SK-MEL-5 (cell line): ENCODE results near the gene ACTMAP. TPM values are rescaled to one million over a fixed set of nuclear protein-coding genes. Genes with fewer than 3 reads are reported as not detected.

Source experiments
- DNase-seq: peaks from one replicate; pipeline ENCODE4 v3.0.0-alpha.2; 2016; ENCODE audit warnings: low read depth, low spot score
- in situ Hi-C: cut with HindIII; loops from 2 replicates; pipeline ENCODE4 v1.10.0; 2016; ENCODE audit warnings: low sequenced_read_pairs, high pct_unique_total_duplicates, low pct_unique_long_range_greater_than_20kb
- total RNA-seq: library from RNA; depleted of rRNA; stranded (reverse); fragments of >200 nt; shearing (Covaris generic); gene quantifications from 2 replicates; pipeline ENCODE4 v1.2.3, GENCODE V29; 2014

The ACTMAP gene
- total RNA-seq, 1 experiment from 2014 or later, result 0.13 TPM

DNA sequence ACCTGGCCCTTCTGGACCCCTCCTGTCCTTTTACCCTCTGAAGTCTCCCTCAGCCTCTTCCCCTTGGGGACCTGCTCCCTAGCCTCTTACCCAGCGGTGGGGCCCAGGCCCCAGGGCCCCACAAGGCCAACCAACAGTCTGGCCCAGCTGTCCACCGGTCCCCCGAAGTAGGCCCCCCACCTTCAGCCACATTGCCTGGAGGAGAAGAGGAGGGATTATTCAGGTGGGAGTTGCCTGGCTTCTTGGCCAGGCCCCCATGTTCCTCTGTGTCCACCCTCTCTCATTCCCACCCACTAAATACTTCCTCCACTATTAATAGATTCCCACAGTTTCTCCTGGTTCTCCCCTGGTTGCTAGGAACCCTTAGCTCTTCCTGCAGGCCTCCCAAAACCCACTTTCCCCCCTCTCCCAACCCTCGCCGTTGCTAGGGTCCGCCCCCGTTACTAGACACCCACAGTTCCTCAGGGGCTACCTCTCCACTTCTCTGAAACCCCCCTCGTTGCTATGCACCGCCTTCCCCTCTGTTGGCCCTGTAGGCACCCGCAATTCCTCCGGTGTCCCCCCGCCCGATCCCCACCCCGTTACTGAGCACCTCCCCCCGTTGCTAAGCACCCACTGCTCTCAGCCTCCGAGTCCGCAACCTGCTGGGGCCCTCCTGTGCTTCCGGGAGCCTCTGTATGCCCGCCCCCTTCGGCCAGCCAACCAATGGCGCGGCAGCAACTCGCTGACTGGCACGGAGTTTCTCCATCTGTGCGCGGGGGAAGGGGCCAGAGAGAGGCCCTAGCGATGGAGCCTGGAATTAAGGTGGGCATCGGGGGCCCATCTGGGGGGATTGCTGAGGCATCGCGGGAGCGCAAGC, 35.6 kb downstream of the ACTMAP start:
- in situ Hi-C loops, result no loop called here
- DNase-seq, result peak; percentile 88

DNA sequence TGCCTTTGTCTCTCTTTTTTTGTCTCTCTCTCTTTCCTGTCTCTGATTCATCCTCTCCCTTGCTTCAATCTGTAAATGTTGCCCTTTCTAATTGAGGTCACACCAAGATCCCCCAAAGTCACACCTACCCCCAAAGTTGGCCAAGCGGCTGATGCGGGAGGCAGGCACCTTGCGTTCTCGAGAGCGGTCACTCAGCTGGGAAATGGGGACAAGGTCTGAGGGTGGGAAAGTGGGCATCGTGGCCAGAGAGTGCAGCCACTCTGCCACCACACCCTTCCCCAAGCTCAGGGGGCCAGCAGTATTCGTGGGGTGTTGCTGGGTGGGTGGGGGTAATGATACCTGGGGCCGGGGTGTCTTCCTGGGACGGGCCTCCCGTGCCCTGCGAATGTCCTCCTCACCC, 36.3 kb downstream of the ACTMAP start:
- in situ Hi-C loops, result no loop called here
- DNase-seq, result no peak

DNA sequence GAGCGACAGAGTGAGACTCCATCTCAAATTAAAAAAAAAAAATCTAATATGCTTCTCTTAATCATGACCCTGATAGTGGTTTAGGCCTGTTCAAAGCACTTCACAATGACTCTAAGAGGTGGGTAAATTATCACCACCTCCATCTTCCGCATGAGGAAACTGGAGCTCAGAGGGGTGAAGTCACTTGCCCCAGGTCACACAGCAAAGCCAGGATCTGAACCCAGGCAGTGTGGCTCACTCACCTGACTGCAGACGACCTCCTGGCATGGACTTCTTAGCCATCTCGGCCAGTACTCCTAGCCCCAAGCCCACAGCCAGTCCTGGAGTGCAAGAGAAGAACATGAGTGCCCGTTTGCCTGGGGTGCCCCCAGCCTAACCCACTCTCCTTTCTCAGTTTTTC, 40.5 kb downstream of the ACTMAP start:
- DNase-seq, result no peak
- in situ Hi-C loops, result no loop called here

DNA sequence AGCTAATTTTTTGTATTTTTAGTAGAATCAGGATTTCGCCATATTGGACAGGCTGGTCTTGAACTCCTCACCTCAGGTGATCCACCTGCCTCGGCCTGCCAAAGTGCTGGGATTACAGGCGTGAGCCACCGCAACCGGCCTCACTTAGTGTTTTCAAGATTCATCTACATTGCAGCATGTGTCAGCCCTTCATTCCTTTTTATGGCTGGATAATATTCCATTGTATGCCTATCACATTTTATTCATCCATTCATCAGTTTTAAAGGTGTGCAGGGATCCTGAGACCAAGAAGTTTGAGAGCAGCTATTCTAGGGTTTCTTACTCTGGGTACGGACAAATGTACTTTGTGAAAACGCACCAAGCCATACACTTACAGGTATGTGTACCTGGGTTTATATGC, 42.7 kb downstream of the ACTMAP start:
- in situ Hi-C loops, result no loop called here

DNA sequence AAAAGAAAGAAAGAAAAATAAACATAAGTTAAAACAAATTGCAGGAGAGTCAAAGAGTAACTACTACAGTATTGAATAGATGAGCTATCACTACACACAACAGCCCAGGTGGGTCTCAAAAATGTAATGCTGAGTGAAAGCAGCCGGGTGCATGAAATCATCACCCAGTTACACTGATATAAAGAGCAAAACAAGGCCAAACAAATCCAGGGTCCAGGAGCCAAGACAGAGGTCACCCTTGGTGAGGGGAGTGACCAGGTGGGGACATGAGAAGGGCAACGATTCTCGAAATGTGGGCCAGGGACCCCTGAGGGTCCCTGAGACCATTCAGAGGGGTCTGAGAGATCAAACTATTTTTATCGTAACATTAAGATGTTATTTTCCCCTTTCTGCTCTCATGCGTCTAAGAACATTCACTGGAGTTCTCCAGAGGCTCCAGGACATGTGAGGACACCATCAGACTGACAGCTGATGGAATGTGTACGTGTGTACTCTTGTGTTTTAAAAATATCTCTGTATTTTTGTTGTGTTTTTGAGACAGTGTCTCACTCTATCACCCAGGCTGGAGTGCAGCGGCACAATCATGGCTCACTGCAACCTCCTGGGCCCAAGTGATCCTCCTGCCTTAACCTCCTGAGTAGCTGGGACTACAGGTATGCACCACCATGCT, 44.2 kb downstream of the ACTMAP start:
- in situ Hi-C loops, result no loop called here
- DNase-seq, result no peak

More for the DNA sequence above, 42.7 kb downstream of the ACTMAP start:
- DNase-seq, result no peak

DNA sequence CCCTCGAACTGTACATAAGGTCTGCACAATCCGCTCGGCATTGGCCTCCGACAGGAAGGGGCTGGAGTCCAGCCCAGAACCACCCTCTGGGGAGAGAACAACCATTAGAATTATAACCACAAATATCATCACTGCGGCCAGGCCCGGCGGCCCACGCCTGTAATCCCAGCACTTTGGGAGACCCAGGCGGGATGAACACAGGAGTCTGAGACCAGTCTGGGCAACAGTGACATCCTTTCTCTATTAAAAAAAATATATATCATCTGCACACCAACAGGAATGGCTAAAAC, 45.0 kb downstream of the ACTMAP start:
- DNase-seq, result no peak
- in situ Hi-C loops, result no loop called here

DNA sequence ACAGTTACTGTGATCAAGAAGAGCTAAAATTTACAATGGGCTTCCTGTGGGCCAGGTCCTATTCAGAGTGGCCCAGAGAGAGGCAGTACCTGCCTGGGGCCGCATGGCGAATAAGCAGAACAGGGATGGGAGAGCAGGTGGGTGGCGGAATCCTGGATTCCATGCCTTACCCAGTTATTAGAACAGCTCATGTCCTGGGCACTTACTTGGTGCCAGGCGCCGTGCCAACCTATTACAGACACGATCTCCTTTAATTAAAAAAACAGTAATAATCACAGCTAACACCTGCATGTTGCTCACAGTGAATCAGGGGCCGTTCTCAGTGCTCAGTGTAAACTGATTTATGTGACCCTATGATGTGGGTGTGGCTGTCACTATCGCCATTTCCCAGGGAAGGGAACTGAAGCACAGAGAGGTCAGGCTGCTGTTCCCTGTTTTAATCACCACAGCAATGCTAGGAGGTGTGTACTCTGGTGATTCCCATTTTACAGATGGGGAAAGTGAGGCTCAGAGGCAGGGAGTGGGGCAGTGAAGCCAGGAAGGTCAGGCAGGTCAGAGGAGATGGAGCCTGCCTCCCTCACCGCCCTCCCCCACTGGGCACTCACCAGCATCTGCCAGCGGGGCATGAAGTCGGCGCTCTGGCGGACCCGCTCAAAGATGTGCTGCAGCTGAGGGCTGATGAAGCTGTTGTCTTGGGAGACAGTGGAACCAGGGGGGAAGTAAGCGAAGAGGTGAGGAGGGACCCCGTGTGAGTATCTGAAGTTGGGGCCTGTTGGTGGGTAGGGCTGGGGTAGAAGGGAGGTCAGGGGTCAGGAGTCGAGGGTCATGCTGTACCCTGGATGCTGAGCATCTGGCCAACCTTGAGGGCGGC, 45.6 kb downstream of the ACTMAP start:
- no peak for DNase-seq
- in situ Hi-C loops, result no loop called here

DNA sequence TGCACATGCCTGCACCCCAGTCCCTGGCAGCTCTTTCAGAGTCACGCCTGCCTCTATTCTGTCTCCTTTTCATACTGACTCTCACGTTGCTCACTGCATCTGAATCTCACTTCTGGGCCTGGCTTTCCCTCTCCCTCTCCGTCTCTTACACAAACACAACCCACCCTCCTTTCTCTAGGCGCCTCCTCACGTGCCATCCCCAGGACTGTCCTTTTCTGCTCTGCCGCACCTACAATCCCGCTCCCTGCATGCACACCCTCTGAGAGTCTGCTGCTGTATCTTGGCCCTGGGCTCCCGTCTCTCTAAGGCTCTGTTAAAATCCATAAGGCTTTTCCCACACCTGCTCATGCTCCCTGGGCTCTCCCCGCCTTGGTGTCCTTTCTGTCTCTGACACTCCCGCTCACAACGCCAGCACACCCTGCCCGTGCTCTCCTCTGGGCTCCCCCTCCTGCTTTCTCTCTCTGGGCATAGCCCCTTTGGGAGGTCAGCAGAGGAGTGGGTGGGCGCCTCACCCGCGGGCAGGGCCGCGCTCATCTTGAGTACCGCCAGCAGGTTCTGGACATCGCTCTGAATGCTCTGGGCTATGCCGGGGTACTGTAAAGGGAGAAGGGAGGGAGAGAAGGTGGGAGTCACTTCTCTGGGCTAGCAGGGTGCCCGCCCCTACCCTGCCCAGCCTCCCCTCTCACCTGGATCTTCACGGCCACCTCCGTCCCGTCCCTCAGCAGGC, 47.1 kb downstream of the ACTMAP start:
- DNase-seq, result no peak
- in situ Hi-C loops, result no loop called here

DNA sequence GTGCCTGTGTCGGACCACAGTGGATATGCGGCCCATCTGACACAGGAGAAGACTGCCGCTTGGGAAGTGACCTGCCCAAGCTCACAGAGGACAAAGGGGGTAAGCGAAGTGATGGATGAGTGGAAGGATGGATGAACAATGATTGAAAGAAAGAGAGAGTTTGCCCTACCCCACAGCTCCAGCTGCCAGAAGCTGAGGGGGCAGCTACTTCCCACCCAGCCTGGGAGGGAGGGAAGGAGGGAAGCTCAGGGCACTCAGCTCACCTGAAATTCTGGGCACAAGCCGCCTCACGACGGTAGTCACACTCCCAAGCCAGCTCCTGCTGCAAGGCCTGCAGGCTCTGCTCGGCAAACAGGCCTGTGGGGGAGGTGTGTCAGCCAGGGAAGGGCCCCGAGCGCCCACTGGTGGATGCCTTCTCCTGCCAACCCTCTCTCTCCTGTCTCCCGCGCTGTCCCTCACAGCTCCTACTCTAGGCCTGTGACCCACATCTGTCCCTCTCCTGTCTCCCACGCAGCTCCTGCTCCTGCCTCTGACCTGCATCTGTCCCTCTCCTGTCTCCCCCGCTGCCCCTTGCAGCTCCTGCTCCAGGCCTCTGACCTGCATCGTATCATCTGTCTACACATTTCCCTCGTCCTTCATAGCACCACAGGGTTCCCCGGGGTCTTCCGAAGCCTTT, 47.8 kb downstream of the ACTMAP start:
- DNase-seq, result peak; percentile 58
- in situ Hi-C loops, result no loop called here

DNA sequence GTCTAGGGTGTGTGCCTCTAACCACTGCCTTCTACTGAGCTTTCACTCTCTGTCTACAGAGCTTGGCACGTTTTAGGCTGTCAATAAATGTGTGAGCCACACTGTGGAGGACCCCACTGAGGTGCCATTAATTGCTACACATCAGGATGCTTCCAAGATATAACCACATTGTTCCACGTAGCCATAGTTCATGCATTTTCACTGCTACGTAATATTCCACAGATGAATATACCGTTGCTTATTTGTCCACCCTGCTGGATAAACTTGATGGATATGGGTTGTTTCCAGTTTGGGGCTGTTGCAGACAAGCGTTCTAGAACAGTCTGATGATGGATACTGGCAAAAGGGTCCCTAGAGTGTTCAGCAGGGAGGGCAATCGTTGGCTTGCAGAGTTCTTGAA, 48.5 kb downstream of the ACTMAP start:
- no peak for DNase-seq
- in situ Hi-C loops, result no loop called here

DNA sequence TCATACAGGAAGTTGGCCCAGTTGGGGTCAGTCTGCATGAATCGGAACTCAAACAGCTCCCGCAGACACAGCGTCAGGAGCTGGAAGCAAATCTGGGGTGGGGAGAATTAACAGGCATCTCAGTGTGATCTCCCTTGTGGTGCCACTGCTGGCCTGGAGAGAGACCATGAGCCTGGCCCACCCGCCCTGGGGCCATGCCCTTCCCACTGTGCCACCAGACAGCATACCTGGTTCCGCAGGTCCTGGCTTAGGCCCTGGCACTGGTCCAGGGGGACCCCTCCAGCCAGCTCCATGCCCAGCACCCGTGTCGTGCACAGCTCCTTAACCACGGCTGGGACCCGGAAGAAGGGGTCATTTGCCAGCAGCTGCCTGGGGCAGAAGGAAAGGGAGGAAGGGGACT, 50.2 kb downstream of the ACTMAP start:
- in situ Hi-C loops, result no loop called here
- no peak for DNase-seq

DNA sequence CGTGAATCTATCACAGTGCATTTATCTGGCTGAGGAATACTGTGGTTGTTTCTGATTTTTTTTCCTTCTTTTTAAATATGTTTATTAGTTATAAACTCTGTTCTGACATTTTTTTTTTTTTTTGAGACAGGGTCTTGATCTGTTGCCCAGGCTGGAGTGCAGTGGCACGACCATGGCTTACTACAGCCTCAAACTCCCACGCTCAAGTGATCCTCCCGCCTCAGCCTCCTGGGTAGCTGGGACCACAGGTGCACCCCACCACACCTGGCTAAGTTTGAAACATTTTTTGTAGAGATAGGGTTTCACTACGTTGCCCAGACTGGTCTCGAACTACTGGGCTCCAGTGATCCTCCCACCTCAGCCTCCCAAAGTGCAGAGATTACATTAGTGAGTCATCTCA, 53.3 kb downstream of the ACTMAP start:
- in situ Hi-C loops, result no loop called here
- no peak for DNase-seq

DNA sequence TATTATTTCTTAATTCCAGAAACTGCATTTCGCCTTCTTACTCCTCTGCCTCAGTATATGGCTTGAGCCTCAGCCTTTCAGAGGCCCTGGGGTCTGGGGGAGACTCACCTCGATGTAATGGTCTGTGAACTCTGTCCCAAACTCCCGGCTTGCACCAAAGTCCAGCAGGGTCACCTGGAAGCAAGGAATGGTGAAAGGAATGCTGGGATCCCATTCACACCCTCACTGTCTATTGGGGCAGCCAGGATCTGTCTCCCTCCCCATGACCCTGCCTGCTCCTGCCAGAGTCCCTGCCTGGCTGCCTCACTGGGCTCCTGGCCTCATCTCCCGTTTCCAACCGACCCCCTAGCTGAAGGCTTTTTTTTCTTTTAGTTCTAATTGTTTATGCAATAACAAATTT, 54.4 kb downstream of the ACTMAP start:
- in situ Hi-C loops, result no loop called here
- DNase-seq, result no peak

DNA sequence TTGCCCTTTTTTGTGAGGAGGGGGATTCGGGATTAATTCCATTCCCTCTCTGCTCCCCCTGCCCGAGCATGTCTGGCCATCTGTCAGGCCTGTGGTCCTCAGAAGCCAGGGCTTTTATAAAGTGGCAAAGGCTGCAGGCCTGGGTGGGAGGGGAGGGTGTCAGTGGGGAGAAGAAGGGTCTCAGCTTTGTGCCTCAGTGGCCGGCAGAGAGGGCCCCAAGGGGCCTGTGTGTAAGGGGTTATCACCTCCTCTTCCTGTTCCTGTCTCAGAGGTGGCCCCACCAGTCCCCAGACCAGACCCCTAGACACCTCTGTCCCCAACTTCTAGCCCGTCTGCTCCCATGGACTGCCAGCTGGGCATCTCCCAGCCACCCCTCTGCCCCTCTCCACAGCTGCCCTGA, 56.4 kb downstream of the ACTMAP start:
- in situ Hi-C loops, result no loop called here
- DNase-seq, result no peak

DNA sequence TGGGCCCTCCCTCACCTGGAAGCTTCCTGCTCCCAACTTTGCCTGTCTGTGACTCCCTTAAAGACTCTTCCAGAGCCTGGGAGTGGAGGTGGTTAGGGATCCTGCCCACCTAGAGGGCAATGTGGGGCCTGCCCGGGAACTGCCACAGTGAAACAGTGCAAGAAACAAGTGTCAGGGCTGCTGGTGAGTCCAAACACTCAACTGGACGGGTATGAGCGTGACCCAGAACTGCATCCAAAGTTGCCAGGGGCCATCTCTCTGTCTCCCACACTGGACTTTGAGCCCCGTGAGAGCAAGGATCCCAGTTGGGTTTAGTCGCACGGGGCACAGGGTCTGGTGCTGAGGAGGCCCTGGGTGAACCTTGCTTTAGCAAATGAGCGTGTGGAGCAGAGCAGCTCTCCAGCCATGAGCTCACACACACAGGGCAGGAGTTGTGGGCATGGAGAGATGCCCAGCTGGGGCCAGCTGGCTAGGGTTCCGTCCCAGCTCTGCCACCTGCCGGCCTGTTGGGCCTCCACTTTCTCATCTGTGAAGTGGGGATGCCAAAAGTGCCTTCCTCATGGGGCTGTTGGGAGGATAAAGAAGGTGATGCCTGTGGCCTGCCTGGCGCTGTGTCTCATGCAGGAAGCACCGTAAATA, 57.0 kb downstream of the ACTMAP start:
- DNase-seq, result no peak
- in situ Hi-C loops, result no loop called here

DNA sequence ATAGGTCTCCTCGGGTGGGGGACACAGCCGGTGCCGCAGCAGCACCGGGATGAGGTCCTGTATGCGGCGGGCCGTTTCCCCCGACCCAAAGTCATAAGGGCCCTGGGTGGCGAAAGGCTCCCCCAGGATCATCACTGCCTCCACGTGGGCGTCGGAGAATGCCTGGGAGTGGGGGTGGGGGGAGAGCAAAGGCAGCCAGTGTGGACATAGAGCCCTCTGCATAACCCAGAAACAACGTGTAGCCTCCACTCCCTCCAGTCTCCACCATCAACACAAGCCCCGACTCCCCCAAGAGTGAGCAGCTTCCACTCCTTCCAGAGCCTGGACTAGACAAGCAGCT, 58.1 kb downstream of the ACTMAP start:
- in situ Hi-C loops, result no loop called here
- no peak for DNase-seq
